HCT116 (cell line): ENCODE results near the gene CCDC158. TPM values are rescaled to one million over a fixed set of nuclear protein-coding genes. Genes with fewer than 3 reads are reported as not detected.

Experiments used
- ATAC-seq: fragments of 200-7000 bp; cut with Tn5 transposase; 2 replicates; pipeline ENCODE4 v1.9.1; 2020; ENCODE audit warnings: mild to moderate bottlenecking, moderate library complexity
- BruUV-seq: library from RNA; stranded (reverse); fragments of 400-500 nt; replicated peaks from 2 replicates; lab custom pipeline; 2021; lab: Mats Ljungman, UMichigan
- CTCF ChIA-PET: fragments of 300-600 bp; sonication (Branson Sonifier 250); formaldehyde crosslinking; loops from one replicate; lab custom pipeline; 2021; ENCODE audit warnings: antibody characterized with exemption; lab: Charles Lee
- POLR2A ChIA-PET: fragments of 300-600, 350-600 bp; sonication (Branson Sonifier 250); formaldehyde crosslinking; loops from one replicate; lab custom pipeline; 2021; ENCODE audit warnings: antibody characterized with exemption; lab: Charles Lee
- RAD21 ChIA-PET, 2 experiments: fragments of 300-600 bp; sonication (Branson Sonifier 250); formaldehyde crosslinking; loops; one replicate each; lab custom pipeline; 2023; ENCODE audit warnings: low total read pairs in 2 of 2; ENCODE audit not compliant: uncharacterized antibody in 2 of 2, unreplicated experiment in 2 of 2, low non-redundant PET in 1 of 2; lab: Charles Lee
- DNase-seq: peaks from one replicate; pipeline ENCODE4 v3.0.0-alpha.2; 2010; ENCODE audit warnings: low read depth, low spot score
- H2AFZ ChIP-seq: fragments of 200-600 bp; shearing (Covaris generic), sonication (generic); 2 replicates; pipeline ENCODE4 v1.6.1; 2017; ENCODE audit warnings: low read depth, mixed run types, mixed read lengths, antibody characterized with exemption, low read length; ENCODE audit not compliant: poor library complexity, severe bottlenecking
- H3K27ac ChIP-seq: 2 replicates; pipeline ENCODE4 v1.5.1; 2012; ENCODE audit warnings: low read depth, low read length
- H3K27me3 ChIP-seq: fragments of 200-600 bp; sonication (generic); 2 replicates; pipeline ENCODE4 v1.6.1; 2016; ENCODE audit warnings: mixed run types, low read length, mixed read lengths; ENCODE audit not compliant: insufficient read depth
- H3K36me3 ChIP-seq, 2 experiments: fragments of 200-500 bp in 1 of 2; fragments of 200-600 bp in 1 of 2; sonication (Bioruptor generic) in 1 of 2; sonication (generic) in 1 of 2; 2 replicates each; pipeline versions ENCODE4 v1.5.1 to v1.6.1; 2014 to 2016; ENCODE audit warnings: low read length in 2 of 2, inconsistent platforms in 1 of 2, mixed read lengths in 1 of 2, mixed run types in 1 of 2; ENCODE audit not compliant: insufficient read depth in 2 of 2, control insufficient read depth in 1 of 2
- H3K4me1 ChIP-seq, 2 experiments: fragments of 200-600 bp in 1 of 2; sonication (generic) in 1 of 2; 2 replicates each; pipeline versions ENCODE4 v1.5.1 to v1.6.1; 2012 to 2017; ENCODE audit warnings: low read length in 2 of 2, inconsistent platforms in 1 of 2, mild to moderate bottlenecking in 1 of 2, mixed read lengths in 1 of 2, mixed run types in 1 of 2, moderate library complexity in 1 of 2; ENCODE audit not compliant: insufficient read depth in 2 of 2, control insufficient read depth in 1 of 2
- H3K4me2 ChIP-seq: fragments of 200-600 bp; sonication (generic); 2 replicates; pipeline ENCODE4 v1.6.1; 2017; ENCODE audit warnings: mixed run types, low read length, mixed read lengths
- H3K4me3 ChIP-seq, 2 experiments: fragments of 200-600 bp in 1 of 2; sonication (generic) in 1 of 2; replicated peaks in 1 of 2; 2 replicates each; pipeline ENCODE4 v1.5.1; 2011 to 2016; ENCODE audit warnings: low read length in 2 of 2, control low read depth in 1 of 2, low read depth in 1 of 2, mild to moderate bottlenecking in 1 of 2, mixed read lengths in 1 of 2, mixed run types in 1 of 2
- H3K79me2 ChIP-seq: fragments of 200-600 bp; sonication (generic); 2 replicates; pipeline ENCODE4 v1.6.1; 2017; ENCODE audit warnings: mild to moderate bottlenecking, mixed run types, low read length, moderate library complexity, mixed read lengths; ENCODE audit not compliant: insufficient read depth
- H3K9ac ChIP-seq: fragments of 200-600 bp; sonication (generic); 2 replicates; pipeline ENCODE4 v1.6.1; 2016; ENCODE audit warnings: low read length, mixed read lengths
- H3K9me2 ChIP-seq: fragments of 200-600 bp; sonication (generic), shearing (Covaris generic); 2 replicates; pipeline ENCODE4 v1.6.1; 2017; ENCODE audit warnings: mixed run types, mild to moderate bottlenecking, moderate library complexity; ENCODE audit not compliant: insufficient read depth
- H3K9me3 ChIP-seq, 2 experiments: fragments of 200-500 bp in 1 of 2; fragments of 200-600 bp in 1 of 2; sonication (Bioruptor generic) in 1 of 2; sonication (generic) in 1 of 2; 2 replicates each; pipeline ENCODE4 v1.6.1; 2014 to 2017; ENCODE audit warnings: low read length in 2 of 2, mixed read lengths in 2 of 2, inconsistent platforms in 1 of 2, low read depth in 1 of 2, mild to moderate bottlenecking in 1 of 2, mixed run types in 1 of 2, moderate library complexity in 1 of 2; ENCODE audit not compliant: control insufficient read depth in 1 of 2, insufficient read depth in 1 of 2
- H4K20me1 ChIP-seq: fragments of 200-600 bp; sonication (generic), shearing (Covaris generic); 2 replicates; pipeline ENCODE4 v1.6.1; 2017; ENCODE audit warnings: mixed run types, mild to moderate bottlenecking, moderate library complexity; ENCODE audit not compliant: insufficient read depth
- EGR1 ChIP-seq: IDR thresholded peaks from 2 replicates; pipeline ENCODE4 v1.6.1; 2012; ENCODE audit warnings: low read depth
- FOSL1 ChIP-seq: IDR thresholded peaks from 2 replicates; pipeline ENCODE4 v1.6.1; 2012; ENCODE audit warnings: low read depth
- POLR2A ChIP-seq: IDR thresholded peaks from 2 replicates; pipeline ENCODE4 v1.7.0; 2011; ENCODE audit warnings: borderline replicate concordance; ENCODE audit not compliant: insufficient read depth, insufficient read length; ENCODE audit errors: extremely low read depth
- POLR2AphosphoS5 ChIP-seq: IDR thresholded peaks from 2 replicates; pipeline ENCODE4 v1.6.1; 2011; ENCODE audit warnings: mild to moderate bottlenecking, low read depth, low read length, moderate library complexity
- YY1 ChIP-seq: IDR thresholded peaks from 2 replicates; pipeline ENCODE4 v1.6.1; 2011; ENCODE audit warnings: low read length, low read depth, moderate library complexity, mild to moderate bottlenecking; ENCODE audit not compliant: insufficient replicate concordance; ENCODE audit errors: extremely low read depth
- intact Hi-C: fragments of 100-400 bp; cut with micrococcal nuclease; formaldehyde crosslinking; loops from 2 replicates; pipeline ENCODE4 v1.10.0; 2022
- total RNA-seq: library from RNA; stranded (reverse); gene quantifications from one replicate; pipeline ENCODE4 v1.2.1, GENCODE V29; 2021; ENCODE audit not compliant: unreplicated experiment
- TF ChIP-seq, protein P1 (sequence below): IDR thresholded peaks from 2 replicates; pipeline ENCODE4 v1.6.1; 2012; ENCODE audit warnings: low read depth

CCDC158 gene
- total RNA-seq, 1 experiment from 2014 or later: not detected

- H3K4me1 ChIP-seq: no peaks in the 10 kb centered on the region
- H4K20me1 ChIP-seq: no peaks in the 10 kb centered on the region
- TF ChIP-seq YY1 (no peak), FOSL1 (peak; percentile 19; the same call in 1 of the 2 replicates), POLR2AphosphoS5 (no peak)
- TF ChIP-seq, protein P1, sequence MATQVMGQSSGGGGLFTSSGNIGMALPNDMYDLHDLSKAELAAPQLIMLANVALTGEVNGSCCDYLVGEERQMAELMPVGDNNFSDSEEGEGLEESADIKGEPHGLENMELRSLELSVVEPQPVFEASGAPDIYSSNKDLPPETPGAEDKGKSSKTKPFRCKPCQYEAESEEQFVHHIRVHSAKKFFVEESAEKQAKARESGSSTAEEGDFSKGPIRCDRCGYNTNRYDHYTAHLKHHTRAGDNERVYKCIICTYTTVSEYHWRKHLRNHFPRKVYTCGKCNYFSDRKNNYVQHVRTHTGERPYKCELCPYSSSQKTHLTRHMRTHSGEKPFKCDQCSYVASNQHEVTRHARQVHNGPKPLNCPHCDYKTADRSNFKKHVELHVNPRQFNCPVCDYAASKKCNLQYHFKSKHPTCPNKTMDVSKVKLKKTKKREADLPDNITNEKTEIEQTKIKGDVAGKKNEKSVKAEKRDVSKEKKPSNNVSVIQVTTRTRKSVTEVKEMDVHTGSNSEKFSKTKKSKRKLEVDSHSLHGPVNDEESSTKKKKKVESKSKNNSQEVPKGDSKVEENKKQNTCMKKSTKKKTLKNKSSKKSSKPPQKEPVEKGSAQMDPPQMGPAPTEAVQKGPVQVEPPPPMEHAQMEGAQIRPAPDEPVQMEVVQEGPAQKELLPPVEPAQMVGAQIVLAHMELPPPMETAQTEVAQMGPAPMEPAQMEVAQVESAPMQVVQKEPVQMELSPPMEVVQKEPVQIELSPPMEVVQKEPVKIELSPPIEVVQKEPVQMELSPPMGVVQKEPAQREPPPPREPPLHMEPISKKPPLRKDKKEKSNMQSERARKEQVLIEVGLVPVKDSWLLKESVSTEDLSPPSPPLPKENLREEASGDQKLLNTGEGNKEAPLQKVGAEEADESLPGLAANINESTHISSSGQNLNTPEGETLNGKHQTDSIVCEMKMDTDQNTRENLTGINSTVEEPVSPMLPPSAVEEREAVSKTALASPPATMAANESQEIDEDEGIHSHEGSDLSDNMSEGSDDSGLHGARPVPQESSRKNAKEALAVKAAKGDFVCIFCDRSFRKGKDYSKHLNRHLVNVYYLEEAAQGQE: no peak
- ChIA-PET POLR2A (no interaction called here), CTCF (no interaction called here), RAD21 (no interaction called here)
- ATAC-seq (no peak), DNase-seq (no peak)
- H3K4me3 ChIP-seq: no peak overlapping the region
- BruUV-seq: no TSS peak
- peak overlapping the region; percentile 45 for H2AFZ ChIP-seq
- no peaks in the 10 kb centered on the region for H3K79me2 ChIP-seq
- no peak overlapping the region for H3K4me2 ChIP-seq
- H3K36me3 ChIP-seq: no peaks in the 10 kb centered on the region
- no peak overlapping the region for H3K27ac ChIP-seq
- no peaks in the 10 kb centered on the region for H3K9me3 ChIP-seq
- intact Hi-C loops: no loop called here
- H3K9ac ChIP-seq: no peak overlapping the region
- H3K27me3 ChIP-seq: no peaks in the 10 kb centered on the region
- H3K9me2 ChIP-seq: no peaks in the 10 kb centered on the region
These were observed 79.9 kb downstream of the CCDC158 start for GRCh38 chr4:76341063-76341462.

DNA sequence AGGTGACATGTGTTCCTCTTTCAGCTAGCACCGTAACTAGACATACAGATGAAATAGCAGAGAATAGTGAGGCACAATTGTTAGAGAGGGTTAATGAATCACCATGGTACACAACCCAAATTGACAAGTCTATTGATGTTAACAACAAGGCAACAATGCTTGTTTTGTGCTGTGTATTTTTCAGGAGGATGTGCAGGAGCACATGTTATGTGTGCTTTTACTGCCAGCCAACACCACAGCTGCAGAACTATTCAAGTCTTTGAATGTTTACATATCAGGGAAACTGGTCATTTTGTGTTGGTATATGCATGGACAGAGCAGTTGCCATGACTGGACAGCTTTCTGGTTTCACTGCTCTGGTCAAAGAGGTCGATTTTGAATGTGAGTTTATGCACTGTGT, 81.6 kb downstream of the CCDC158 start:
- Histone ChIP-seq H3K79me2 (no peaks in the 10 kb centered on the region), H3K36me3 (no peaks in the 10 kb centered on the region), H3K9me3 (no peaks in the 10 kb centered on the region), H3K4me3 (no peak overlapping the region), H3K27me3 (no peaks in the 10 kb centered on the region), H2AFZ (no peak overlapping the region), H3K9ac (no peak overlapping the region)
- no TSS peak for BruUV-seq
- ATAC-seq (no peak), DNase-seq (no peak)
- RAD21 ChIA-PET: no interaction called here
- CTCF ChIA-PET: interaction anchor here (1.6 kb wide), 1 partner anchor 38 kb away, joined by 3 read pairs; no protein-coding TSS in a partner anchor
- TF ChIP-seq EGR1: no peak
- no peak for TF ChIP-seq POLR2A
- TF ChIP-seq, all 23 proteins: peak for 0
- no peaks in the 10 kb centered on the region for H3K9me2 ChIP-seq
- no peaks in the 10 kb centered on the region for H4K20me1 ChIP-seq
- intact Hi-C loops: no loop called here
- H3K27ac ChIP-seq: no peak overlapping the region
- H3K4me2 ChIP-seq: no peak overlapping the region
- H3K4me1 ChIP-seq: no peaks in the 10 kb centered on the region
- POLR2A ChIA-PET: no interaction called here
